Measurements from ENCODE around the gene GART. TPM values are rescaled to one million over a fixed set of nuclear protein-coding genes. Genes with fewer than 3 reads are reported as not detected.

The GART gene
- total RNA-seq, 1 experiment from 2014 or later = 193 TPM

DNA sequence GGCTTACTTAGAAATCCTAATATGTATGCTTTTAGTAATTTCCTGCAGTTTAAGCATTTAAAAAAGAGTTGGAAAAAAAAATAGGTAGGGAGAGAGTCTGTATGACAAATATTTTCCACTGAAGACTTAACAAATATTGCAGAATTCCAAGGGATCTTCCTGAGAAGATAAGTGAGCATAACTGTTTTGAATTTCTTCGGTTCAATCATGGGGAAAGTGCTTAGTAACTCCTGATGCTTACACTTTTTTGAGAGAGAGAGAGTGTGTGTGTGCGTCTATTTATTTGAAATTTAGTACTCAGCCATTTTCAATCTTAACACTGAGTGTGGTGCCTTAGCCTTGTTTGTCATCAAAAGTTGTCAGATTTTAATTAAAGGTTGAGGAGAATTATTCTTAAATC is 19.5 kb upstream of the GART start:
- DNase-seq = no peak
- Histone ChIP-seq H3K36me3 (peaks cover 90% of the 10 kb centered on the region), H3K9me3 (replicated peaks) (no peaks in the 10 kb centered on the region), H3K27ac (no peak overlapping the region), H3K4me1 (no peaks in the 10 kb centered on the region), H3K27me3 (no peaks in the 10 kb centered on the region), H3K4me3 (no peak overlapping the region)

- Histone ChIP-seq H3K4me3 (no peak overlapping the region), H3K36me3 (peaks cover 90% of the 10 kb centered on the region), H3K27ac (no peak overlapping the region), H3K4me1 (no peaks in the 10 kb centered on the region), H3K9me3 (replicated peaks) (no peaks in the 10 kb centered on the region), H3K27me3 (no peaks in the 10 kb centered on the region)
- no peak for DNase-seq
Measured at GRCh38 chr21:33560965-33561364, 19.0 kb upstream of the GART start.

DNA sequence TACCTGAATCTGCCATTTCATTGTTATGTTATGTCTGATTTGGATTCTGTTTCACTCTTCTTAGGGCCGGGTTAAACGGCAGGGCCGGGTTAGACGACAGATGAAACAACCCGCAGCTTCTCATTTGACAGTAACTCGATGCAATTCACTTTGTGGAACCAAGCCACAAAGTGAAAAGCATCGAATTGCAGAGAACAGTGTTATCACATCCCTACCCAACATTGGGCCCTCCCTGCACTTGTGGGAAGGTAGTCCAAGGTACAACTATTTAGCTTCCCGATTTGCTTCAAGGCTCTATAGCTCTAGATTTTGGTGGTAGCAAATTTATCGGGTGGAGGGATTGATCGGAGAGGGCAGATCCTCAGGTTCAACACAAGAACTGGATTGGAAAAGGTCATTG is 17.9 kb upstream of the GART start:
- H3K36me3 ChIP-seq = peaks cover 93% of the 10 kb centered on the region
- no peaks in the 10 kb centered on the region for H3K4me1 ChIP-seq
- H3K27ac ChIP-seq = no peak overlapping the region
- no peak overlapping the region for H3K4me3 ChIP-seq
- DNase-seq = no peak
- H3K27me3 ChIP-seq = no peaks in the 10 kb centered on the region
- H3K9me3 ChIP-seq (replicated peaks) = no peaks in the 10 kb centered on the region

DNA sequence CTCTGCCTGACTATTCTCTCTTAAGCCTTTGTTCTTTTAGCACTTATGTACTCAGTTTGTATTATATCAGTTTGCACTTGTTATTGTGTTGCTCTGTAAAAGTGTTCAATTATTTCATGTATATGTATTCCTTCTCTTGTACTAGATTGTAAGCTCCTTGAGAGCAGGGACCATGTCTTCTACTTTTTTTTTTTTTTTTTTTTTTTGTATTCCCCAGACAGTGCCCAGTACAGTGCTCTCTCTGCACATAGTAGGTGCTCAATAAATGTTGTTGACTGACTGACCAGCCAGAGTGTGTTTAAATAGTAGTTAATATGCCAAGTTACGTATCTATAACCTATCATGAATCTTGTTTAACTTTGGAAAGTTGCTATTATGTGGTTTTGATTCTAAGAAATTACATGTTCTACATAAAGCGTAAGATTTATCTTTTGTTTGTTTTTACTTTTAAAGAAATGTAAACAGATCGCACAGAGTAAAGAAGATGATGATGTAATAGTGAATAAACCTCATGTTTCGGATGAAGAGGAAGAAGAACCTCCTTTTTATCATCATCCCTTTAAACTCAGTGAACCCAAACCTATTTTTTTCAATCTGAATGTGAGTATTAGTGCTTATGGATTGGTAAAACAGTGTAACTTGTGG is 17.0 kb upstream of the GART start:
- H3K4me1 ChIP-seq = no peaks in the 10 kb centered on the region
- peaks cover 96% of the 10 kb centered on the region for H3K36me3 ChIP-seq
- no peak for DNase-seq
- no peaks in the 10 kb centered on the region; the same call in 1 of the 2 replicates for H3K9me3 ChIP-seq (replicated peaks)
- no peaks in the 10 kb centered on the region for H3K27me3 ChIP-seq
- H3K4me3 ChIP-seq = no peak overlapping the region
- H3K27ac ChIP-seq = no peak overlapping the region

- no peak overlapping the region for H3K4me3 ChIP-seq
- no peak for DNase-seq
- H3K27ac ChIP-seq = no peak overlapping the region
- peaks cover 96% of the 10 kb centered on the region for H3K36me3 ChIP-seq
- no peaks in the 10 kb centered on the region for H3K27me3 ChIP-seq
- no peaks in the 10 kb centered on the region for H3K4me1 ChIP-seq
- H3K9me3 ChIP-seq (replicated peaks) = no peaks in the 10 kb centered on the region; the same call in 1 of the 2 replicates
Measured at GRCh38 chr21:33557447-33557846, 15.5 kb upstream of the GART start.

GRCh38 chr21:33554982-33555344 is 13.0 kb upstream of the GART start:
- no peak for DNase-seq
- Histone ChIP-seq H3K4me3 (no peak overlapping the region), H3K36me3 (peaks cover 95% of the 10 kb centered on the region), H3K27ac (no peak overlapping the region), H3K27me3 (no peaks in the 10 kb centered on the region), H3K9me3 (replicated peaks) (no peaks in the 10 kb centered on the region; the same call in 1 of the 2 replicates), H3K4me1 (no peaks in the 10 kb centered on the region)

GRCh38 chr21:33554236-33554981 is 12.5 kb upstream of the GART start:
- Histone ChIP-seq H3K4me3 (no peak overlapping the region), H3K9me3 (replicated peaks) (no peaks in the 10 kb centered on the region; the same call in 1 of the 2 replicates), H3K36me3 (peaks cover 95% of the 10 kb centered on the region), H3K27me3 (no peaks in the 10 kb centered on the region), H3K27ac (no peak overlapping the region), H3K4me1 (no peaks in the 10 kb centered on the region)
- no peak for DNase-seq

- Histone ChIP-seq H3K27me3 (no peaks in the 10 kb centered on the region), H3K4me1 (no peaks in the 10 kb centered on the region), H3K9me3 (replicated peaks) (no peaks in the 10 kb centered on the region; the same call in 1 of the 2 replicates), H3K4me3 (no peak overlapping the region), H3K27ac (no peak overlapping the region), H3K36me3 (peaks cover 95% of the 10 kb centered on the region)
- DNase-seq = no peak
Measured at GRCh38 chr21:33552999-33553598, 11.2 kb upstream of the GART start.

DNA sequence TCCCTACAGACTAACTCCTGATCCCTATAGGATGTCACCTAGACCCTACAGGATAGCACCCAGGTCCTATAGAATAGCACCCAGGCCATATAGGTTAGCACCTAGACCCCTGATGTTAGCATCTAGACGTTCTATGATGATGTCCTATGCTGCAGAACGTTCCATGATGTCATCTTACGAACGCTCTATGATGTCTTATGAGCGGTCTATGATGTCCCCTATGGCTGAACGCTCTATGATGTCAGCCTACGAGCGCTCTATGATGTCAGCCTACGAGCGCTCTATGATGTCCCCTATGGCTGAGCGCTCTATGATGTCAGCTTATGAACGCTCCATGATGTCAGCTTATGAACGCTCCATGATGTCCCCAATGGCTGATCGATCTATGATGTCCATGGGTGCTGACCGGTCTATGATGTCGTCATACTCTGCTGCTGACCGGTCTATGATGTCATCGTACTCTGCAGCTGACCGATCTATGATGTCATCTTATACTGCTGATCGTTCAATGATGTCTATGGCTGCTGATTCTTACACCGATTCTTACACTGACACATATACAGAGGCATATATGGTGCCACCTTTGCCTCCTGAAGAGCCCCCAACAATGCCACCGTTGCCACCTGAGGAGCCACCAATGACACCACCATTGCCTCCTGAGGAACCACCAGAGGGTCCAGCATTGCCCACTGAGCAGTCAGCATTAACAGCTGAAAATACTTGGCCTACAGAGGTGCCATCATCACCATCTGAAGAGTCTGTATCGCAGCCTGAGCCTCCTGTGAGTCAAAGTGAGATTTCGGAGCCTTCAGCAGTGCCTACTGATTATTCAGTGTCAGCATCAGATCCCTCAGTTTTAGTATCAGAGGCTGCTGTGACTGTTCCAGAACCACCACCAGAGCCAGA is 10.4 kb upstream of the GART start:
- Histone ChIP-seq H3K36me3 (peaks cover 93% of the 10 kb centered on the region), H3K4me1 (no peaks in the 10 kb centered on the region), H3K9me3 (replicated peaks) (no peaks in the 10 kb centered on the region; the same call in 1 of the 2 replicates), H3K27ac (no peak overlapping the region), H3K27me3 (no peaks in the 10 kb centered on the region), H3K4me3 (no peak overlapping the region)
- no peak for DNase-seq

DNA sequence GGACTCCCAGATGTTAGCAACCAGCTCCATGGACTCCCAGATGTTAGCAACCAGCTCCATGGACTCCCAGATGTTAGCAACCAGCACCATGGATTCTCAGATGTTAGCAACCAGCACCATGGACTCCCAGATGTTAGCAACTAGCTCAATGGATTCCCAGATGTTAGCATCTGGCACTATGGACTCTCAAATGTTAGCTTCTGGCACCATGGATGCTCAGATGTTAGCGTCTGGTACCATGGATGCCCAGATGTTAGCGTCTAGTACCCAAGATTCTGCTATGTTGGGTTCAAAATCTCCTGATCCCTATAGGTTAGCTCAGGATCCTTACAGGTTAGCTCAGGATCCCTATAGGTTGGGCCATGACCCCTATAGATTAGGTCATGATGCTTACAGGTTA is 9.7 kb upstream of the GART start:
- Histone ChIP-seq H3K27ac (no peak overlapping the region), H3K4me1 (no peaks in the 10 kb centered on the region), H3K27me3 (no peaks in the 10 kb centered on the region), H3K9me3 (replicated peaks) (no peaks in the 10 kb centered on the region; the same call in 1 of the 2 replicates), H3K36me3 (peaks cover 93% of the 10 kb centered on the region), H3K4me3 (no peak overlapping the region)
- DNase-seq = no peak

GRCh38 chr21:33550772-33551660 is 9.1 kb upstream of the GART start:
- Histone ChIP-seq H3K4me1 (no peaks in the 10 kb centered on the region), H3K36me3 (peaks cover 94% of the 10 kb centered on the region), H3K4me3 (no peak overlapping the region)

GRCh38 chr21:33549848-33550771 is 8.2 kb upstream of the GART start:
- H3K27ac ChIP-seq = no peak overlapping the region
- peaks cover 89% of the 10 kb centered on the region for H3K36me3 ChIP-seq
- H3K4me3 ChIP-seq = no peak overlapping the region
- H3K9me3 ChIP-seq (replicated peaks) = no peaks in the 10 kb centered on the region; the same call in 1 of the 2 replicates
- H3K4me1 ChIP-seq = peaks cover 8% of the 10 kb centered on the region
- DNase-seq = no peak
- H3K27me3 ChIP-seq = no peaks in the 10 kb centered on the region

More at GRCh38 chr21:33550772-33551660, 9.1 kb upstream of the GART start:
- Histone ChIP-seq H3K27ac (no peak overlapping the region), H3K9me3 (replicated peaks) (no peaks in the 10 kb centered on the region; the same call in 1 of the 2 replicates), H3K27me3 (no peaks in the 10 kb centered on the region)
- no peak for DNase-seq

DNA sequence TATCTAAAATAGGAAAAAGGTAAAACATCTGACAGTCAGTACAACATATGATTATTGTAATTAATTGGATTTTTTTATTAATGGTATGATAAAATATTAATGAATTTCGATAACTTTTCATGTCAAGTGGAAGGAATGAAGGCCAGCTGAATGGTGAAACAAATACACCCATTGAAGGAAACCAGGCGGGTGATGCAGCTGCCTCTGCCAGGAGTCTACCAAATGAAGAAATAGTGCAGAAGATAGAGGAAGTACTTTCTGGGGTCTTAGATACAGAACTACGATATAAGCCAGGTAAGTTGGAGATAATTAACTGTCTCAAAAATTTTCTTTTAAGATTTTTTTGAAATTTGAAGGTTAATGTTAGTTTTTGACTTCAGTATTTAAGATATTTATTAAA is 4.2 kb upstream of the GART start:
- H3K4me3 ChIP-seq = no peak overlapping the region
- H3K9me3 ChIP-seq (replicated peaks) = no peaks in the 10 kb centered on the region
- H3K27me3 ChIP-seq = no peaks in the 10 kb centered on the region
- no peak for DNase-seq
- no peak overlapping the region for H3K27ac ChIP-seq
- peaks cover 57% of the 10 kb centered on the region for H3K36me3 ChIP-seq
- H3K4me1 ChIP-seq = peaks cover 10% of the 10 kb centered on the region
